Brain microvascular endothelial cell (primary cell): Measurements from ENCODE around the gene ACOXL.

Source experiments
- DNase-seq: peaks from one replicate; pipeline ENCODE4 v3.0.0-alpha.2; 2020
- H3K27ac ChIP-seq: fragments of 250-450 bp; sonication (Bioruptor Pico); 2 replicates; pipeline ENCODE4 v1.5.1; 2020; ENCODE audit warnings: mild to moderate bottlenecking, moderate library complexity
- H3K27me3 ChIP-seq: fragments of 250-450 bp; sonication (Bioruptor Pico); replicated peaks from 2 replicates; pipeline ENCODE4 v1.5.1; 2020; ENCODE audit warnings: mild to moderate bottlenecking
- H3K36me3 ChIP-seq: fragments of 250-450 bp; sonication (Bioruptor Pico); replicated peaks from 2 replicates; pipeline ENCODE4 v1.5.1; 2020; ENCODE audit warnings: mild to moderate bottlenecking
- H3K4me3 ChIP-seq: 2 replicates; pipeline ENCODE4 v1.5.1; 2011; ENCODE audit warnings: low read depth, mild to moderate bottlenecking, control low read depth, low read length, moderate library complexity
- CTCF ChIP-seq: IDR thresholded peaks from 2 replicates; pipeline ENCODE4 v1.5.1; 2011; ENCODE audit warnings: low read depth, mild to moderate bottlenecking, moderate library complexity, low read length, control low read depth, inconsistent platforms; ENCODE audit errors: missing control alignments
- in situ Hi-C: cut with HindIII; loops from 2 replicates; pipeline ENCODE4 v1.10.0; 2017; ENCODE audit warnings: low sequenced_read_pairs, low pct_ligation_motif_present

ACOXL gene

GRCh38 chr2:111045771-111046444, 313.5 kb downstream of the ACOXL start:
- no peaks in the 10 kb centered on the region for H3K36me3 ChIP-seq
- H3K27ac ChIP-seq = no peak overlapping the region
- no peak for TF ChIP-seq CTCF
- H3K4me3 ChIP-seq = no peak overlapping the region
- in situ Hi-C loops = no loop called here
- H3K27me3 ChIP-seq = peaks cover 18% of the 10 kb centered on the region
- DNase-seq = no peak

- no peak for DNase-seq
- no peaks in the 10 kb centered on the region for H3K36me3 ChIP-seq
- no peak overlapping the region for H3K27ac ChIP-seq
- H3K4me3 ChIP-seq = no peak overlapping the region
- no peak for TF ChIP-seq CTCF
- peaks cover 17% of the 10 kb centered on the region for H3K27me3 ChIP-seq
- in situ Hi-C loops = no loop called here
Measured at GRCh38 chr2:111046670-111047069, 314.3 kb downstream of the ACOXL start.

GRCh38 chr2:111048856-111049768, 316.7 kb downstream of the ACOXL start:
- H3K4me3 ChIP-seq = no peak overlapping the region
- in situ Hi-C loops = no loop called here
- no peak for DNase-seq
- H3K36me3 ChIP-seq = no peaks in the 10 kb centered on the region
- peaks cover 10% of the 10 kb centered on the region for H3K27me3 ChIP-seq
- H3K27ac ChIP-seq = no peak overlapping the region
- no peak for TF ChIP-seq CTCF

- no peak for DNase-seq
- peaks cover 10% of the 10 kb centered on the region for H3K27me3 ChIP-seq
- no peak overlapping the region for H3K27ac ChIP-seq
- no peak overlapping the region for H3K4me3 ChIP-seq
- in situ Hi-C loops = no loop called here
- H3K36me3 ChIP-seq = no peaks in the 10 kb centered on the region
- TF ChIP-seq CTCF = no peak
Measured at GRCh38 chr2:111049792-111050640, 317.6 kb downstream of the ACOXL start.

GRCh38 chr2:111050701-111051376, 318.5 kb downstream of the ACOXL start:
- peaks cover 17% of the 10 kb centered on the region for H3K27me3 ChIP-seq
- in situ Hi-C loops = no loop called here

More at GRCh38 chr2:111050701-111051376, 318.5 kb downstream of the ACOXL start:
- DNase-seq = no peak
- H3K4me3 ChIP-seq = no peak overlapping the region
- TF ChIP-seq CTCF = no peak
- no peaks in the 10 kb centered on the region for H3K36me3 ChIP-seq
- no peak overlapping the region for H3K27ac ChIP-seq
